MV-4-11 (cell line): ENCODE measurements around the gene TMEM51.

Experiments used
- DNase-seq: peaks from one replicate; lab custom pipeline; 2025; lab: John Stamatoyannopoulos, UW

The TMEM51 gene

DNA sequence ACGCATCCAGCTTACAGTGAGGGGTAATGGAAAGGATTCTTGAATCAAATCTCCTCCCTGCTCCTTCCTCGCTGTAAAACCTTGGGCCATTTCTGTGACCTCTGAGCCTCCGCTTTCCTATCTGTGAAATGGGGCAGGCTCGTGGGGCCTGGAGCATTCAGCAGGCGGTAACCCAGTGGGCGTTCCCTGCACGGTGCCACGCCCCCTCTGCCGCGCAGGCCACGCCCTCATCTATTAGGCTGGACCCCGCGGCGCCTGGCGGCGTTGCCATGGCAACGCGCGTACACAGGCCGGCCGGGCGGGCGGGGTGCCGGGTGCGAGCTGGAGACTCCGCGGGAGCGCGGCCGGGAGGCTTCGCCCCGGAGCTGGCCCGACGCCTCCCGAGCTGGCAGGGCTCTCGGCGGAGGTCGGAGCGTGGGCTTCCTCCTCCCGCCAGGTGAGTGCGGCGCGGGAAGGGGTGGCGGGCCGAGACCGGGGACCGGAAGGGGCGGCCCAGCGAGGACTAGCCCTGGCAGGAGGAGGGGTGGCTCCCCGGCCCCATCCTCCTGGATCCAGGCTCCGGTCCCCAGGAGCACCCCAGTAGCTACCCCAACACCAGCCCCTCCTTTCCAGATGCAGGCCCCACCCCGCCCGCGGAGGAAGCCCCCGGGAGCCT is 93.5 kb downstream of the TMEM51 start, which contains the start of gene FHAD1:
Gene FHAD1, plus strand, starts transcription at position 264 of the 655 bp plus-strand sequence. CDS start 4,562 bp downstream, outside the sequence.
- no peak for DNase-seq

DNA sequence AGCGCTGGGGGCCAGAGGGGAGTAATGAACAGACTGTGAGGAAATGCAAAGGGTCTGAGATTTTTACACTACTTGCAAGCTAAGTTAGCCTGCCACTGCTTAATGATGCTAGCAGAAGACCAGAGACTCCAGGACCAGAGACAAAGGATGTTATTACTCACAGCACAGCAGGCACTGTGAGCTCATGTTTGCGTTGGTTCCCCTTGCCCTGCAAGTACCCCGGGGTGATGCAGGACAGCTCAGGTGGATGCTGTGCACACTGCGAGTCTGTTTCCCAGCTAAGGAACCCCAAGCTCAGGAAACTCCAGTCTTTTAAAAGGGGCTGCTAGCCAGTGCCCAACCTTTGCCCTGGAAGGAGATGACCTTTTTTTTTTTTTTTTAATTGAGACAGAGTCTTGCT is 94.7 kb downstream of the TMEM51 start:
- no peak for DNase-seq

DNA sequence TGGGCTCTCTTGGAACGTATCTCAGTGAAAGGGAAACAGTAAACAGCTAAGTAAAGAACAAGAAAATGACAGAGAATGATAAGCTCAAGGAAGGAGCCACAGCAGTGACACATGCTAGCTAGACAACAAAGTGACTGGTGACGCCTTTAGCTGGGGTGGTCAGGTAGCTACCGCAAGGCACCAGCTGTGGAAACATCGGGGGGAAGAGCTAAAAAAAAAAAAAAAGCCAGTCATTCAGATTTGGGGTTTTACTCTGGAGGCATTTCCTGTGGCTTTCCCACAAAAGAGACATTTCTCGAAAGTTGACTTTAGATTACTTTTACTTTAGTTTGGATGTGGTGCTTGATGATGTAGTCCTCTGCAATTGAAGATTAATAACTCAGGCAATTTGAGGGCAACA is 95.5 kb downstream of the TMEM51 start:
- peak; percentile 66 for DNase-seq

DNA sequence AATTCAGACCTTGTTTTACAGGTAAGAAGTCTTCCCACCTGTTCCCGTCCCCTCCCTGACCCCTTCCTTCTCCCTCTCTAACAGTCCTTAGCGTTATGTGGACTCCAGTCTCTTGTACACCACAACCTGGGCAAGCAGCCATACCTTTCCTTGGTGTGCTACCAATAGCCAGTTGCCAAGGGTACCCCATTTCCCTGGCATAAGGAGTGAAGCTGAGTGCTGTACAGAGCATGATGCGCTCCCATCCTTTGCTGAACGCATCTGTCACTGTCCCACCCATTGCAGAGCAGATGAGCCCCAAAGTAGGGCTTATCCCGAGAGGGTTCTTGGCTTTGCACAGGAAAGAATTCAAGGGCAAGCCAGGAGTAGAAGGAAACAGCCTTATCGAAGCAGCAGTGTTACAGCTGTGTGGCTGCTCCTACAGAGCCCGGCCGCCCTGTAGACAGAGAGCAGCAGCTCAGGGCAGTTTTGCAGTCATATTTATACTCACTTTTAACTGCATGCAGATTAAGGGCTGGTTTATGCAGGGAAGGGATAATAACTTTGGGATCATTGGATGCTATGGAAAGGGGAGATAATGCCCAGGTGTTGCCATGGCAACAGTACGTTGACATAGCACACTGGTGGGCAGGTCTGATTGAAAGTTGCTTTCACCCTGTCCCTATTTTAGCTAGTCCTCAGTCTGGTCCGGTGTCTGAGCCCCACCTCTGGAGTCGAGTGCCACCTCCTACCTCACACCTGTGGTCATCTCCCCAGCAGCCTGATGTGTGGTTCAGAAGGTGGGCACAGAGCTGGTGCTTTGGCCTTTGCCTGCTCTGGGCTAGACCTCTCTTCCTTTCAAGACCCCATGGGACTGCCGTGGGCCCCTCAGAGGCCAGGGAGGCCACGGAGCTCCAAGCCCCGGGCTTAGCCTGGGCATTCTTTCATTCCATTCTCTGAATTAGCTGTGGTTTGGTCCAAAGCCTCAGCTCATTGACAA is 98.6 kb downstream of the TMEM51 start:
- DNase-seq: no peak

DNA sequence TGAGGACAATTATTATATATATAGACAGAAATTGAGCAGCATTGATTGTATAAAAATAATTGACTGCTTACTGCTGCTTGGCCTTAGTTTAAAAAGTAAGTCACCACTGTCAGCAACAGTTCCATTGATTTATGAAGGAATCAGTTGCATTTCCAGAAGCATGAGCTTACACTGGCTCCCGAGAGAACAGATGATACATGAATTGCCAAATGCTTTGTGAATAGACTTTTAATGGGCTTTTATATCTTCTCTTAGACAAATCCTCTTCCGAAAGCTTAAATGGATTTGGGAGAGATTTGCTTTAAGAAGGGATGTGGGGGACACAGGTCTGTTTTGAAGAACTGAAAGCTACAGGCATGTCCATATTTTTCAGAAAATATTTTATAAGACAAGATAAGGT is 101.0 kb downstream of the TMEM51 start:
- no peak for DNase-seq

DNA sequence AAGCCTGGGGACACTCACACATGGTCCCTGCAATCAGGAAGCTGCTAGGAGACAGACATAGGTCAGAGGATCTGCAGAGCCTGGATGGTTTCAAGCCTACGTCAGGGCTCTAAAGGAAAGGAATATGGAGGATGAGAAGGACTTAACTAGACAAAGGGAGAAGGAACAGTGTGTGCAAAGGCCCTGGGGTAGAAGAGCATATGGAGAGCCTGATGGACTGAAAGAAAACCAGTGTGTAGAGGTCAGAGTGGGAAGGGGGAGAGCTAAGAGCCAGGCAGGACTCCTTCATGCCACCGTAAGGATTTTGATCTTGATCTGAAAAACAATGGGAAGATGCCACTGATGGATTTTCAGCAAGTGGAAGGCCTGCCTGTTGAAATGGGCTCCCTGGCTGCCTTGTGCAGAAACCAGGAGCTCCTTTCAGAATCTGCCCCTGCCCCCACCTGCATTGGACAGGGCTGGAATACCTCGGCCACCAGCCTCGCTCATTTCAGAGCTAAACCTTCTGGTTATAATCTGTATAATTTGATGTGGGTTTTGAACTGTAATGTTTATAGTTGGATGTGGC is 102.1 kb downstream of the TMEM51 start:
- DNase-seq: no peak

DNA sequence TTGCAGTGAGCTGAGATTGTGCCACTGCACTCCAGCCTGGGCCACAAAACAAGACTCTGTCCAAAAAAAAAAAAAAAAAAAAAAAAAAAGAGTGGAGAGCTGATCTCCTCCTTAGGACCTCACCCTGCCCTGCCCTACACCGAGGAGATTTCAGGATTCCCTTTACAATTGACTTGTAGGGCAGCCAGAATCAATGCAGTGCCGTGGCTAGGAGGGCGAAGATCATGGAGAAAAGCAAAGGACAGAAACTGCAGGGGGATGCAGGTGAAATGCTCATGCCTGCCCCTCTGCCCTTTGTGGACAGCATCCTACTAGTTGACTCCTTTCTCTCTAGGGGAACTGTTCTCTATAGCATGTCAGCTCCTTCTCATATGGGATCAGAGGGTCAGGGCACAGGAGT is 103.0 kb downstream of the TMEM51 start:
- DNase-seq: no peak

DNA sequence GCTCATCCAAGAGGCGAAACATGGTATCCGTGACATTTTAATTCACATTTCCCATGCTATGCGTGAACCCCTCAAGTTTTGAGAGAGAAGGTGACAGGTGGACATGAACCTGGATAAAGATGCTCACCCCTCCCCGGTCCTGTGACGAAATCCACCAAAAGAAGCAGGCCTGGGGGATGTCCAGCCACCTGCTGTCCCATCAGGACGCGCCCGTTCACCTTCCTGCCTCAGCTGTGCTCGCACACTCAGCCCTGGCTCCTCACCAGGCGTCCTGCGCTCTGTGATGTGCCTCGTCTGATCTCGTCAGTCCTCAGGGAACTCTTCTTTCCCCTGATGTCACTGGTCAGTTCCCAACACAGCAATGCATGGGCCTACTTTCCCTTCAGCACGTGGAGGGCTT is 103.8 kb downstream of the TMEM51 start:
- no peak for DNase-seq

DNA sequence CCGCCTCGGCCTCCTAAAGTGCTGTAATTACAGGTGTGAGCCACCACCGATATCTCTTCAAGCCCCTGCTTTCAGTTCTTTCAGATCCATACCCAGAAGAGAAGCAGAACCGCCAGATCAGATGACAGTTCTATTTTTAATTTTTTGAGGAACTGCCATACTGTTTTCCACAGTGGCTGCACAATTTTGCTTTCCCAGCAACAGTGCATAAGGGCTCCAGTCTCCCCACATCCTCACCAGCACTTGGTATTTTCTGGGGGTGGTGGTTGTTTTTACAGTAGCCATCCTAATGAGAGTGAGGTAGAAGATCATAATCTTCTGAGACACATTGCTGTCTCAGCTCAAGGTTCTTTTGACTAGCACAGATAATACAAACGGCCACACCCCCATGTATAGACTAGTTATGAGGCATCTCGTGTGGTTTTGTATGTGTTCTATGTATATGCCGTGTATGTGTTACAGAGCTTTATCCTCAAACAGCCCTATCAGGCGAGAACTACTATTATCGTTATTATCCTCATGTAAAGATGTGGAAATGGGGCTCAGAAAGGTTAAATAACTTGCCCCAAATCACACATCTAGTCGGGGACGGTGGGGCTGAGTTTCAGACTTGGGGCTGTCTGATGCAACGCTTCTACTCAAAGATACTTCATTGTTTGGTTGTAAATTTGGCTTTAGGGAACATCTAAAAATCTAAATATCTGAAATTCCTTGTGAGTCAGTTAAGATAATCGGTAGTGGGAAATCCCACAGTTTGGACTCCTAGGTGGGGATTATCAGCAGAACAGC is 105.5 kb downstream of the TMEM51 start:
- peak; percentile 48 for DNase-seq

DNA sequence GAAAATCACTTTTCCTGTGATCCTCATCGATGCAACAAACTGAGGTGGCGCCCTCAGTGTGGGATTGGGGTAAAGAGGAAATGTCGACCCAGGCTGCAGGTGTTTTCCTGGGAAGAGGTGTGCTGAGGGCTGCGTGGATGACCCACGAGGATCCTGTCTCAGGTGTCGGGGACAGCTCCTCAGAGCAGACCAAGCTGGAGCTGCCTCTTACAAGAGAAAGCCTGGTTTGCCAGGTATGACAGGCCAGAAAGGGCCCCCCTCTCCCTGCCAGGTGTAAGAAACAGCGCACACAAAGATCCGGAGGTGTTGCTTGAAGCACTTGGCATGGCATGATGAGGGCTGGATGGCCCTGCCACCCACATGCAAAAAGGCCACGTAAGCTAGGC is 106.1 kb downstream of the TMEM51 start:
- DNase-seq: no peak

DNA sequence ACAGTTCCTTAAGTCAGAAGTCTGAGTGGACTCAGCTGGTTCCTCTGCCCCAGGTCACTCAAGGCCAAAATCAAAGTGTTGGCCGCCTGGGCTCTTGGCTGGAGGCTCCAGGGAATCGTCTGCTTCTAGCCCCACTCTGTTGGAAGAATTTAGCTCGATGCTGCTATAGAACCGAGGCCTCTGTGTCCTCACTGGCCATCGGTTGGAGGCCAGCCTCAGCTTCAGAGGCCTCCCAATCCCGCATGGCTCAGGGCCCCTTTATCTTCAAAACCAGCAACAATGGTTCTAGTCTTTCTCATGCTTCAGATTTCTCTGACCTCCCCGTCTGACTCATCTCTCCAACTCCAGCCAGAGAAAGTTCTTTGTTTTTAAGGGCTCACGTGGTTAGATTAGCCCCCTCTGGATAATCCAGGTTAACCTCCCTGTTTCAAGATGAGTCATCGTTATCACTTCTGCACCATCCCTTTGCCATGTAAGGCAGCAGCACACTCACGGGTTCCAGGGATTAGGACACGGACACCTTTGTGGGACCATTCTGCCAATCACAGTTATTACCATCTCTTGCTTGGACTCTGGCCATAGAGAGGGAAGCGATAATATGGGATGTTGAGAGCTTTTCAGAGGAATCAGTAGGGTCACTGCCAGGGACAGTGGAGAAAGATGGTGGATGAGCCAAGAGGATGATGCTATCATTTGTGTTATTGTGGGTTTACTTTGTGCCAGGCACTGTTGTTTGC is 107.0 kb downstream of the TMEM51 start:
- DNase-seq: peak; percentile 68

DNA sequence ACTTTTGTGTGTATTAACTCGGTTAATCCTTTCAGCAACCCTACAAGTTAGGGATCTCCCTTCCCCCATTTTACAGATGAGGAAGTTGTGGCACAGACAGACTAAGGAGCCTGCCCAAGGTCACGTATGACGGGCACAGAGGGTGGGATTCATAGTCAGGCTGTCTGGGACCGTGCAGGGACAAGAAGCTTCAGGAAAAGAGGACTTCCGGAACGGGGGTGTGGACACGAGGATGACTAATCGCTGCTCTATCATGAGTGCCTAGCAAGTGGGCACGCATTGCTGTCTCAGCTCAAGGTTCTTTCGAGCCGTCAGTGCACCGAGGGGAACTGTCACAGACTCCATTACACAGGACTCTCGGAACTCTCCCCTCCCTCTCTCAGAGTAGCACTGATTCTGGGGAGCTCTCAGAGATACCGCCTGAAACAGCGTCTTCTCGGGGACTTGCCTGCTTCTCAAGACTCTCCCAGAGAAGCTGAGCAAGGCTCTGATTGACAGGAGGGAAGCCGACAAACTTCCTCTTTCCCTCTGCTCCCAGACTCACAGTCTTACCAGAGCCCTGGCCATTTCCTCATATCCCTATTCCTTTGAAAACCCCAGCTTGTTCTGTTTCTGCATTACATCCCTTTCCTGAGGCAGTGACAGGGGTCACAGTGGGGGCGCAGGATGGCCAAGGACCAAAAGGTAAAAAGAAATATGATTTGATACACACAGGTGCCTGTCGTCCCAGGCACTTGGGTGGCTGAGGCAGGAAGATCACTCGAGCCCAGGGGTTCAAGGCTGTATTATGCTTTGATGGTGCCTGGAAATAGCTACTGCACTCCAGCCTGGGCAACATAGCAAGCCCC is 107.8 kb downstream of the TMEM51 start:
- peak; percentile 86 for DNase-seq

DNA sequence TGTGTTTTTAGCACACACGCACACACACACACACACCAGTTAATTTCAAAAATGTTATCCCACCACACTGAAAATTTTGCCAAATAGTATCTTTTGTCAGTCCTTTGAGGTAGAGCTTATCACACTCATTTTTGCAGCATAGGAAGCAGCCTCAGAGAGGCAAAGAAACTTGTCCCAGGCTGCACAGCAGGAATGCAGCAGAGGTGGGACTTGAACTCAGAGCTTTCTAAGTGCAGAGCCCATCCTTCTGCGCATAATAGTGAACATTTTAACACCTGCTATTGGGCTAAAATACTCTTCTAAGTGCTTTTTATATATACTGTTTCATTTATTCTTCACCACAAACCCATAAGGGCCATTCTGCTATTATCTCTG is 108.4 kb downstream of the TMEM51 start:
- no peak for DNase-seq

DNA sequence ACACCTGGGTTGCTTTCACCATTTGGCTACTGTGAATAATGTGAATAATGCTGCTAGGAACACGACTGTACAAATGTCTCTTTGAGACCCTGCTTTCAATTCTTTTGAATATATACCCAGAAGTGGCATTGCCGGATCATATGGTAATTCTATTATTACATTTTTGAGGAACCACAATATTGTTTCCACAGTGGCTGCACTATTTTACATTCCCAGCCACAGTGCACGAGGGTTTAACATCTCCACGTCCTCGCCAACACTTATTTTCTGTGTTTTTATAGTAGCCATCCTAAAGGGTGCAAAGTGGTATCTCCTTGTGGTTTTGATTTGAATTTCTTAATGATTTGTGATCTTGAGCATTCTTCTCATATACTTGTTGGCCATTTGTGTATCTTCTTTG is 109.2 kb downstream of the TMEM51 start:
- no peak for DNase-seq

DNA sequence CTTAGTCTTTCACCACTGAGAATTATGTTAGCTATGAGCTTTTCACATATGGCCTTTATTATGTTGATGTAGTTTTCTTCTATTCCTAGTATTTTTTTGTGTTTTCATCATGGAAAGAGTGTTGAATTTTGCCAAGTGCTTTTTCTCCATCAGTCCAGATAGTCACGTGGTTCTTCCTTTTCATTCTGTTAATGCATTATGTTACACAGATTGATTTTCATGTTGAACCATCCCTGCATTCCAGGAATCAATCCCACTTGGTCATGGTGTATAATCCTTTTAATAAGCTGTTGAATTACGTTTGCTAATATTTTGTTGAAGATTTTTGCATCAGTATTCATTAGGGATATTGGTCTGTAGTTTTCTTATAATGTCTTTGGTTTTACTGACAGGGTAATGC is 111.2 kb downstream of the TMEM51 start:
- no peak for DNase-seq
